ENCODE measurements around the gene MS4A7. TPM values are rescaled to one million over a fixed set of nuclear protein-coding genes. Genes with fewer than 3 reads are reported as not detected.

The MS4A7 gene
- total RNA-seq, 2 experiments from 2014 or later, result not detected

DNA sequence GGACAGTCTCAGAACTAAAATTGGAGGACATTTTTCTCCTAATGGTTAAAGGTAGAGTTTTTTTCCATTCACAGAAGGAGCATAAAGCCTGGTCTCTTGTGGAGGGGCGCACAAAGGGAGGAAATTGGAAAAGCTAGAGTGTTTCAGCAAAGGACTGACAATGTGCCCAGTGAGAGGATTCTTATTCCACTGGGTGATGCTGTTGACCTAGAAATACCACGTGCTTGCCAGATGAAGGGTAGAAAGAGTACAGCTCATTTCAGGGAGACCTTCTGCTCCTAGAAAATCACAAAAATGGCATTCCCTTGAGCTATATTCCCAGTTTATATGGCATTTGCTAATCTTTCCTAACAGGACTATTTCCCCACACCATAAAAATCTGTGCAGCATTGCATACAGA lies 30.2 kb upstream of the MS4A7 start:
- no peaks in the 10 kb centered on the region for H3K4me1 Mint-ChIP-seq (ENCODE audit: low read depth)
- TF ChIP-seq CTCF (IDR thresholded peaks at IDR 0.05), result no peak
- ChIA-PET POLR2A (no interaction called here), CTCF (interaction anchor here (0.7 to 8.5 kb wide), 2 partner anchors 15 to 17 kb away, joined by 3 to 77 read pairs; no protein-coding TSS in a partner anchor)
- DNase-seq (no peak), ATAC-seq (no peak)
- H3K27me3 Mint-ChIP-seq, result peaks cover 11% of the 10 kb centered on the region
- no peak overlapping the region for H3K27ac Mint-ChIP-seq
- H3K9me3 Mint-ChIP-seq, result no peaks in the 10 kb centered on the region
- H3K36me3 Mint-ChIP-seq (ENCODE audit: low read depth), result no peaks in the 10 kb centered on the region
- no peak overlapping the region for H3K4me3 Mint-ChIP-seq
- intact Hi-C loops (cut with micrococcal nuclease), result loop anchor here (5.0 kb wide), 1 partner anchor 269 kb away; no protein-coding TSS in a partner anchor

DNA sequence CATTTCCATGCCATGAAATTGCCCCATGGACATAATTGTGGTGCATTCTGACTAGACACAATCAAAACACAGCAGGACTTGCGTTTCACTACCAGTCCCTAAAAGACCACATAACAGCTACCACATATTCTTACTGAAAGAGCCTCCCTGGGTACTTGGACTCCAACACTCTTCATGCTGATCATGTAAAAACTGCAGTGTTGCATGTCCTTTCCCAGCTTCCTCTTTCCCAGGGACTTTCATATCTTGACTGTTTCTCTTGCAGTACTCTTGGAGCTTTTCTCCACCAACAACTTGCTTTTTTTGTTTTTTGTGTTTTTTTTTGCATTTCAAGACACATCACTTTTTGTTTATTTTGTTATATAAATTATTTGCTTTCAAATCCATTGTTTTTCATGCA lies 28.3 kb upstream of the MS4A7 start:
- ChIA-PET CTCF (interaction anchor here (1.1 to 8.5 kb wide), 2 partner anchors 14 to 15 kb away, joined by 3 to 77 read pairs; no protein-coding TSS in a partner anchor), POLR2A (no interaction called here)
- no peak for TF ChIP-seq CTCF (IDR thresholded peaks at IDR 0.05)
- DNase-seq (no peak), ATAC-seq (no peak)
- Mint-ChIP-seq H3K4me1 (ENCODE audit: low read depth) (no peaks in the 10 kb centered on the region), H3K27me3 (peaks cover 12% of the 10 kb centered on the region), H3K4me3 (no peak overlapping the region), H3K36me3 (ENCODE audit: low read depth) (no peaks in the 10 kb centered on the region), H3K27ac (no peak overlapping the region), H3K9me3 (peaks cover 2% of the 10 kb centered on the region)
- intact Hi-C loops (cut with micrococcal nuclease), result loop anchor here (5.0 kb wide), 1 partner anchor 267 kb away; no protein-coding TSS in a partner anchor

DNA sequence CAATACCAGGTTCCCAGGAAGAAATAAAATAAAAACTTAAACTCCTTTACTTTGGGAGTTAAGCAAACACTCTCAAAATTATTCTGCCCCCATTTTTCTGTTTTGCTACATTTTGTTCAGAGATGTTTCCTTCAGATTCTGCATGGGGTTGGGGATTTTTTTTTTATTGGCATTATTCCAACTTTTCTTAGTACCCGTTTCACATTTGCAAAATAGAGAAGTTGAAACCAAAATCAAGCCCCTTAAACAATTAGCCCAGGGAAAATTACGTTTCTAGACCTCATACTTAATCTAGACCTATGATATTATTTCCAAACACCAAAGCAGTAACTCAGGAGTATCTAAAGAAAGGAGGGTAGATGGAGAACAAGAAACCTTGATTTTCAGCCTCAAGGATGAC lies 20.6 kb upstream of the MS4A7 start:
- Mint-ChIP-seq H3K4me3 (no peak overlapping the region), H3K36me3 (ENCODE audit: low read depth) (no peaks in the 10 kb centered on the region), H3K4me1 (ENCODE audit: low read depth) (peaks cover 4% of the 10 kb centered on the region), H3K27ac (no peak overlapping the region), H3K9me3 (peaks cover 2% of the 10 kb centered on the region), H3K27me3 (peaks cover 10% of the 10 kb centered on the region)
- POLR2A ChIA-PET, result no interaction called here
- DNase-seq, result no peak
- no peak for ATAC-seq
- CTCF ChIA-PET, result no interaction called here
- intact Hi-C loops (cut with micrococcal nuclease), result no loop called here
- no peak for TF ChIP-seq CTCF (IDR thresholded peaks at IDR 0.05)

DNA sequence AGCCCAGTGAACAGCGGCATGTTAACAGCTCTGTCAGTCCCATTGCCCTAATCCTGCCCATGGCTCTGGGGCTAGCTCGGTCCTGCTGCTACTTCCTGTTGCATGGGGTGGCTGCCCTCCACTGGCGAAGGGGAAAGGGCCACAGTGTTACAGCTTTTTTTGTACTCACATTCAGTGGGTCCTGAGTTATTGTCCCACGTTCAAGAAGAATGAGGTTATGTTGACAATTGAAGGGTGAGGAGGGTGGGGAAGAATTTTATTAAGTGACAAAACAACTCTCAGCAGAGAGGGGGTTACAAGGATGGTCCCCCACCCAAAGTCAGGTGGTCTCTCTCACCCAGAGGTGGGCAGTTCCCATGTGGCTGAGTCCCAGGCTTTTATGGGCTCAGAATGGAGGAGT lies 17.7 kb upstream of the MS4A7 start:
- Mint-ChIP-seq H3K27me3 (peaks cover 19% of the 10 kb centered on the region), H3K4me3 (no peak overlapping the region), H3K36me3 (ENCODE audit: low read depth) (no peaks in the 10 kb centered on the region), H3K9me3 (no peaks in the 10 kb centered on the region), H3K27ac (no peak overlapping the region), H3K4me1 (ENCODE audit: low read depth) (peaks cover 4% of the 10 kb centered on the region)
- DNase-seq, result no peak
- POLR2A ChIA-PET, result no interaction called here
- TF ChIP-seq CTCF (IDR thresholded peaks at IDR 0.05), result no peak
- CTCF ChIA-PET, result interaction anchor here (8.8 kb wide), 1 partner anchor 14 kb away, joined by 77 read pairs; no protein-coding TSS in a partner anchor
- intact Hi-C loops (cut with micrococcal nuclease), result loop anchor here (5.0 kb wide), 1 partner anchor 127 kb away; no protein-coding TSS in a partner anchor
- ATAC-seq, result no peak

GRCh38 chr11:60362241-60362640 lies 16.1 kb upstream of the MS4A7 start:
- intact Hi-C loops (cut with micrococcal nuclease), result loop anchor here (2.0 to 5.0 kb wide), 2 partner anchors 125 to 257 kb away; no protein-coding TSS in a partner anchor
- ATAC-seq (no peak), DNase-seq (no peak)
- ChIA-PET POLR2A (no interaction called here), CTCF (interaction anchor here (0.8 to 8.8 kb wide), 14 partner anchors 10 to 269 kb away, joined by 3 to 77 read pairs (median 8); no protein-coding TSS in a partner anchor)
- peaks cover 4% of the 10 kb centered on the region for H3K4me1 Mint-ChIP-seq (ENCODE audit: low read depth)
- no peak overlapping the region for H3K27ac Mint-ChIP-seq
- H3K36me3 Mint-ChIP-seq (ENCODE audit: low read depth), result no peaks in the 10 kb centered on the region
- H3K9me3 Mint-ChIP-seq, result no peaks in the 10 kb centered on the region
- H3K27me3 Mint-ChIP-seq, result peaks cover 22% of the 10 kb centered on the region
- no peak overlapping the region for H3K4me3 Mint-ChIP-seq
- TF ChIP-seq CTCF (IDR thresholded peaks at IDR 0.05), result no peak

Data from activated CD8-positive, alpha-beta T cell treated with anti-CD3 and anti-CD28 coated beads for 36 hours (primary cell).